OCI-LY7 (cell line): ENCODE data around the gene CEP76. TPM values are rescaled to one million over a fixed set of nuclear protein-coding genes. Genes with fewer than 3 reads are reported as not detected.

Experiments used
- BruUV-seq: library from RNA; stranded (reverse); fragments of 400-500 nt; replicated peaks from 2 replicates; lab custom pipeline; 2021; lab: Mats Ljungman, UMichigan
- CTCF ChIA-PET: fragments of 300-600 bp; sonication (Branson Sonifier 250); formaldehyde crosslinking; loops from one replicate; lab custom pipeline; 2022; ENCODE audit warnings: antibody characterized with exemption; ENCODE audit not compliant: unreplicated experiment; lab: Charles Lee
- POLR2A ChIA-PET: fragments of 300-600 bp; sonication (Branson Sonifier 250); formaldehyde crosslinking; loops from one replicate; lab custom pipeline; 2022; ENCODE audit warnings: antibody characterized with exemption; lab: Charles Lee
- DNase-seq: peaks from one replicate; pipeline ENCODE4 v3.0.0-alpha.2; 2015; ENCODE audit warnings: low spot score
- H2AFZ ChIP-seq: fragments of 200-600 bp; sonication (generic), shearing (Covaris generic); 2 replicates; pipeline ENCODE4 v1.6.1; 2014; ENCODE audit warnings: mild to moderate bottlenecking, antibody characterized with exemption, low read length, moderate library complexity
- H3K27ac ChIP-seq: fragments of 200-600 bp; sonication (generic); 2 replicates; pipeline ENCODE4 v1.5.1; 2014; ENCODE audit warnings: mixed run types, low read depth, mild to moderate bottlenecking, moderate library complexity, low read length, inconsistent platforms; ENCODE audit not compliant: poor library complexity, severe bottlenecking
- H3K36me3 ChIP-seq: fragments of 200-600 bp; sonication (generic); 2 replicates; pipeline ENCODE4 v1.6.1; 2014; ENCODE audit warnings: mild to moderate bottlenecking, antibody characterized with exemption, low read length, moderate library complexity, mixed read lengths; ENCODE audit not compliant: insufficient read depth
- H3K4me1 ChIP-seq: fragments of 200-600 bp; sonication (generic); 2 replicates; pipeline ENCODE4 v1.5.1; 2014; ENCODE audit warnings: mild to moderate bottlenecking, low read length; ENCODE audit not compliant: insufficient read depth, poor library complexity, severe bottlenecking
- H3K4me2 ChIP-seq: fragments of 200-600 bp; sonication (generic); 2 replicates; pipeline ENCODE4 v1.6.1; 2014; ENCODE audit warnings: mild to moderate bottlenecking, low read length
- H3K4me3 ChIP-seq: fragments of 200-600 bp; sonication (generic); 2 replicates; pipeline ENCODE4 v1.5.1; 2014; ENCODE audit warnings: mild to moderate bottlenecking, low read depth, low read length; ENCODE audit not compliant: poor library complexity, severe bottlenecking
- H3K79me2 ChIP-seq: fragments of 200-600 bp; sonication (generic); 2 replicates; pipeline ENCODE4 v1.6.1; 2016; ENCODE audit warnings: low read depth, mild to moderate bottlenecking, low read length, moderate library complexity, mixed read lengths; ENCODE audit not compliant: insufficient read depth
- H3K9me2 ChIP-seq: fragments of 200-600 bp; sonication (generic); 2 replicates; pipeline ENCODE4 v1.6.1; 2016; ENCODE audit warnings: mild to moderate bottlenecking, low read length, mixed read lengths; ENCODE audit not compliant: insufficient read depth
- H3K9me3 ChIP-seq: fragments of 200-600 bp; sonication (generic); 2 replicates; pipeline ENCODE4 v1.6.1; 2014; ENCODE audit warnings: mild to moderate bottlenecking, mixed run types, low read length, mixed read lengths
- H4K20me1 ChIP-seq: fragments of 200-600 bp; sonication (generic); 2 replicates; pipeline ENCODE4 v1.6.1; 2014; ENCODE audit warnings: mild to moderate bottlenecking, antibody characterized with exemption, low read length, moderate library complexity, mixed read lengths; ENCODE audit not compliant: insufficient read depth
- EZH2phosphoT487 ChIP-seq: fragments of 200-600 bp; sonication (generic); IDR thresholded peaks from 2 replicates; pipeline ENCODE4 v1.6.1; 2018; ENCODE audit warnings: low read depth, borderline replicate concordance, mild to moderate bottlenecking, mixed run types, antibody characterized with exemption, low read length, moderate library complexity, mixed read lengths
- intact Hi-C: fragments of 100-400 bp; cut with micrococcal nuclease; formaldehyde crosslinking; loops from one replicate; pipeline ENCODE4 v1.10.0; 2022; ENCODE audit not compliant: unreplicated experiment
- total RNA-seq, 2 experiments: library from RNA; depleted of rRNA in 1 of 2; stranded (reverse); fragments of >200 nt in 1 of 2; shearing (Covaris generic) in 1 of 2; gene quantifications; 2 replicates each; pipeline ENCODE4 v1.2.3, GENCODE V29; 2014 to 2022
- TF ChIP-seq, protein P1 (sequence below): fragments of 200-600 bp; sonication (generic); conservative IDR thresholded peaks from 2 replicates; pipeline ENCODE4 v1.5.1; 2014; ENCODE audit warnings: mild to moderate bottlenecking, antibody characterized with exemption, low read length, moderate library complexity, mixed read lengths

CEP76 gene
- total RNA-seq, 2 experiments from 2014 or later, result 14.1 to 22.1 TPM

DNA sequence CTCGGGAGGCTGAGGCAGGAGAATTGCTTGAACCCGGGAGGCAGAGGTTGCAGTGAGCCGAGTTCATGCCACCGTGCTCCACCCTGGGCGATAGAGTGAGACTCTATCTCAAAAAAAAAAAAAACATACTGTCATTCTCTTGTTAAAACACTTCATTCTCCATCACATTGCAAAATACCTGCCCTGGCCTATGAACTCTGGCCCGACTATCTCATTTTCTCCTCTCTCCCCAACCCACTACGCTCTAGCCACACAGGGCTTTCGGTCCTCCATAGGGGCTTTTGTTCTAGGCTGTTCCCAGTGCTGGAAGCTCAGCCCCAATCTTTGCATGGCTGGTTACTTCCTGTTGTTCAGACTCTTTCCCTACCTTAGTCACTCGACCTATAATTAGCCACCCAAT is 10.3 kb downstream of the CEP76 start:
- no peaks in the 10 kb centered on the region; the same call in 1 of the 2 replicates for H3K79me2 ChIP-seq
- intact Hi-C loops, result loop anchor here (5.0 kb wide), 1 partner anchor 50 kb away; no protein-coding TSS in a partner anchor
- H3K4me1 ChIP-seq, result peaks cover 5% of the 10 kb centered on the region
- DNase-seq, result no peak
- no TSS peak for BruUV-seq
- no peaks in the 10 kb centered on the region for H3K9me2 ChIP-seq
- H3K27ac ChIP-seq, result no peak overlapping the region
- H3K36me3 ChIP-seq, result peaks cover 48% of the 10 kb centered on the region
- no peaks in the 10 kb centered on the region for H3K9me3 ChIP-seq
- ChIA-PET POLR2A (interaction anchor here (0.7 to 1.0 kb wide), 3 partner anchors 23 to 188 kb away, joined by 3 to 6 read pairs (median 3); no protein-coding TSS in a partner anchor), CTCF (interaction anchor here (0.6 kb wide), 1 partner anchor 368 kb away, joined by 3 read pairs; no protein-coding TSS in a partner anchor)
- no peak overlapping the region for H2AFZ ChIP-seq
- no peak overlapping the region for H3K4me3 ChIP-seq
- no peak overlapping the region for H3K4me2 ChIP-seq
- TF ChIP-seq, protein P1, sequence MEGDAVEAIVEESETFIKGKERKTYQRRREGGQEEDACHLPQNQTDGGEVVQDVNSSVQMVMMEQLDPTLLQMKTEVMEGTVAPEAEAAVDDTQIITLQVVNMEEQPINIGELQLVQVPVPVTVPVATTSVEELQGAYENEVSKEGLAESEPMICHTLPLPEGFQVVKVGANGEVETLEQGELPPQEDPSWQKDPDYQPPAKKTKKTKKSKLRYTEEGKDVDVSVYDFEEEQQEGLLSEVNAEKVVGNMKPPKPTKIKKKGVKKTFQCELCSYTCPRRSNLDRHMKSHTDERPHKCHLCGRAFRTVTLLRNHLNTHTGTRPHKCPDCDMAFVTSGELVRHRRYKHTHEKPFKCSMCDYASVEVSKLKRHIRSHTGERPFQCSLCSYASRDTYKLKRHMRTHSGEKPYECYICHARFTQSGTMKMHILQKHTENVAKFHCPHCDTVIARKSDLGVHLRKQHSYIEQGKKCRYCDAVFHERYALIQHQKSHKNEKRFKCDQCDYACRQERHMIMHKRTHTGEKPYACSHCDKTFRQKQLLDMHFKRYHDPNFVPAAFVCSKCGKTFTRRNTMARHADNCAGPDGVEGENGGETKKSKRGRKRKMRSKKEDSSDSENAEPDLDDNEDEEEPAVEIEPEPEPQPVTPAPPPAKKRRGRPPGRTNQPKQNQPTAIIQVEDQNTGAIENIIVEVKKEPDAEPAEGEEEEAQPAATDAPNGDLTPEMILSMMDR, result no peak
- no peak for TF ChIP-seq EZH2phosphoT487
- H4K20me1 ChIP-seq, result no peaks in the 10 kb centered on the region

DNA sequence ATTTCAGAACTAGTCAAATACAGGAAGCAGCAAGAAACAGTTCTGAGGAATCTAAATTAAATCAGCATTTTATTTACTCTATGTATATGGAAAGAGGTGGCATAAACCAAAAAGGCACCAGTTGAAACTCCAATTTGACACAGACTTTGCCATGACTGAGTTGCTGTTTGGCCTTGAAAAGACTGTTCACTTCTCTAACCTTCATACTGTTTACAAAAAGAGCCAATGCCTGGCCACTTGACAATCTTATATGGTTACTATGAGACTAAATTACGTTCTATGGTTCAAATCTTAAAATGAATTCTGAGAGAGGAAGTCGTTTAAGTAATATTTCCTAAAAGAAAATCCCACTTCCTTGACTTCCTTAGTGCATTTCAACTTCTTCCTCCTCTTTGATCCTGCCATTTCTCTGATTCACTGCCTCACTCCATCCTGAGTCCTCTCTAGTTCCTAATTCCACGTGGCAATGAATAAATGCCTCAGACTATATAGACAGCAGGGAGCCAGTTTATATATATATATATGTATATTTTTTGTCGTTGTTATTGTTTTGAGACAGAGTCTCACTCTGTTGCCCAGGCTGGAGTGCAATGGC is 13.2 kb downstream of the CEP76 start:
- peaks cover 33% of the 10 kb centered on the region for H3K36me3 ChIP-seq
- no peaks in the 10 kb centered on the region for H3K9me2 ChIP-seq
- H3K9me3 ChIP-seq, result no peaks in the 10 kb centered on the region
- no TSS peak for BruUV-seq
- no peak overlapping the region for H3K4me3 ChIP-seq
- TF ChIP-seq EZH2phosphoT487, result no peak
- TF ChIP-seq, protein P1, result no peak
- no peak for DNase-seq
- H2AFZ ChIP-seq, result no peak overlapping the region
- ChIA-PET POLR2A (no interaction called here), CTCF (no interaction called here)
- intact Hi-C loops, result no loop called here
- peaks cover 5% of the 10 kb centered on the region for H3K4me1 ChIP-seq
- H3K27ac ChIP-seq, result no peak overlapping the region
- H3K79me2 ChIP-seq, result no peaks in the 10 kb centered on the region
- no peaks in the 10 kb centered on the region for H4K20me1 ChIP-seq
- H3K4me2 ChIP-seq, result no peak overlapping the region

DNA sequence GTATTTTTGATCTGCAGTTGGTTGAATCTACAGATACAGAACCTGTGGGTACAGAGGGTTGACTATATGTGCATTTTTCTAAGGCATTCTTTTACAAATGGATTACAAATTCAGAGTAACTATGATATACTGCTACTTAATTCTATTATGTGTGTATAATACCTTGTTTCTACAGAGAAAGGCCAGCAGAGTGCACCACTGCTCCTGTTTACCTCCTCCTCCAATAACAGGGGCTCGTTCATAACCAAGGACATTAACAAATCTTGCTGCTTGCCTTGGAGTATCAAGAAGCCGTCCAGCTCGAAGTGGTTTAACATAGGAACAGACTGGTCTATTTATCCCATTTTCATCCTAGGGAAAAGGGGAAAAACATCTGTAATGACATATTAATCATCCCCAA is 16.4 kb downstream of the CEP76 start:
- Histone ChIP-seq H3K79me2 (no peaks in the 10 kb centered on the region), H2AFZ (no peak overlapping the region), H3K9me2 (no peaks in the 10 kb centered on the region), H3K4me2 (no peak overlapping the region), H4K20me1 (no peaks in the 10 kb centered on the region), H3K4me1 (no peaks in the 10 kb centered on the region), H3K4me3 (no peak overlapping the region), H3K36me3 (peaks cover 28% of the 10 kb centered on the region), H3K27ac (no peak overlapping the region), H3K9me3 (no peaks in the 10 kb centered on the region)
- no TSS peak for BruUV-seq
- peak; percentile 24 for DNase-seq
- CTCF ChIA-PET, result interaction anchor here (0.6 kb wide), 1 partner anchor 264 kb away, joined by 3 read pairs; no protein-coding TSS in a partner anchor
- TF ChIP-seq, protein P1, result peak; percentile 70
- TF ChIP-seq EZH2phosphoT487, result no peak
- intact Hi-C loops, result no loop called here
- POLR2A ChIA-PET, result interaction anchor here (1.1 kb wide), 1 partner anchor 38 kb away, joined by 3 read pairs; no protein-coding TSS in a partner anchor
